Tibial artery (tissue), 4 donors: ENCODE data around the gene VAV1.

ENCODE experiments used
- DNase-seq, 2 donors: peaks; one replicate each; pipeline ENCODE4 v3.0.0-alpha.2; 2019
- H3K27ac ChIP-seq, 2 donors: fragments of 200-600 bp; sonication (generic) in 1 of 2; 1 replicate in 1 of 2; 2 replicates in 1 of 2; pipeline ENCODE4 v1.5.1; 2018 to 2019; ENCODE audit warnings: mild to moderate bottlenecking in 1 of 2
- H3K27me3 ChIP-seq, 2 donors: fragments of 200-600 bp; sonication (generic) in 1 of 2; one replicate each; pipeline versions ENCODE4 v1.5.1 to v1.6.0; 2016 to 2019
- H3K36me3 ChIP-seq, 3 donors: fragments of 200-600 bp; sonication (generic) in 2 of 3; one replicate each; pipeline ENCODE4 v1.5.1; 2016 to 2019; ENCODE audit warnings: mild to moderate bottlenecking in 2 of 3
- H3K4me1 ChIP-seq, 4 donors: fragments of 200-600 bp; sonication (generic) in 2 of 4; 1 replicate in 3 of 4; 2 replicates in 1 of 4; pipeline ENCODE4 v1.5.1; 2016 to 2019
- H3K4me3 ChIP-seq, 2 donors: fragments of 200-600 bp; sonication (generic) in 1 of 2; 1 replicate in 1 of 2; 2 replicates in 1 of 2; pipeline ENCODE4 v1.5.1; 2018 to 2019; ENCODE audit warnings: mild to moderate bottlenecking in 2 of 2
- H3K9me3 ChIP-seq, 3 donors: fragments of 200-600 bp; sonication (generic) in 1 of 3; one replicate each; pipeline ENCODE4 v1.5.1; 2016 to 2019
- intact Hi-C: fragments of 100-400 bp; cut with DNase I; formaldehyde crosslinking; loops from one replicate; pipeline ENCODE4 v1.15.0; 2023; ENCODE audit warnings: low total_unique reads
- TF ChIP-seq, protein P1 (sequence below), 2 experiments: fragments of 200-600 bp in 1 of 2; fragments of 450-650 bp in 1 of 2; IDR thresholded peaks; one replicate each; pipeline ENCODE4 v1.5.1; 2017 to 2019; ENCODE audit warnings: antibody characterized with exemption in 2 of 2, mild to moderate bottlenecking in 1 of 2, moderate library complexity in 1 of 2

VAV1 gene

GRCh38 chr19:6736169-6736916 lies 36.2 kb upstream of the VAV1 start:
- Histone ChIP-seq H3K27me3 (no peaks in the 10 kb centered on the region), H3K36me3 (peaks cover 14 to 32% (median 25%) of the 10 kb centered on the region in 3 donors), H3K27ac (peak overlapping the region; percentile 90 to 97), H3K4me1 (peaks cover 0 to 35% (median 25%) of the 10 kb centered on the region in 4 donors), H3K9me3 (no peaks in the 10 kb centered on the region), H3K4me3 (peak overlapping the region; percentile 78 to 95)
- peak; percentile 82 to 89 for DNase-seq
- intact Hi-C loops, result loop anchor here (10.0 kb wide), 2 partner anchors 128 to 362 kb away; partner anchors contain the start of genes ALKBH7 and PSPN
- TF ChIP-seq, protein P1, sequence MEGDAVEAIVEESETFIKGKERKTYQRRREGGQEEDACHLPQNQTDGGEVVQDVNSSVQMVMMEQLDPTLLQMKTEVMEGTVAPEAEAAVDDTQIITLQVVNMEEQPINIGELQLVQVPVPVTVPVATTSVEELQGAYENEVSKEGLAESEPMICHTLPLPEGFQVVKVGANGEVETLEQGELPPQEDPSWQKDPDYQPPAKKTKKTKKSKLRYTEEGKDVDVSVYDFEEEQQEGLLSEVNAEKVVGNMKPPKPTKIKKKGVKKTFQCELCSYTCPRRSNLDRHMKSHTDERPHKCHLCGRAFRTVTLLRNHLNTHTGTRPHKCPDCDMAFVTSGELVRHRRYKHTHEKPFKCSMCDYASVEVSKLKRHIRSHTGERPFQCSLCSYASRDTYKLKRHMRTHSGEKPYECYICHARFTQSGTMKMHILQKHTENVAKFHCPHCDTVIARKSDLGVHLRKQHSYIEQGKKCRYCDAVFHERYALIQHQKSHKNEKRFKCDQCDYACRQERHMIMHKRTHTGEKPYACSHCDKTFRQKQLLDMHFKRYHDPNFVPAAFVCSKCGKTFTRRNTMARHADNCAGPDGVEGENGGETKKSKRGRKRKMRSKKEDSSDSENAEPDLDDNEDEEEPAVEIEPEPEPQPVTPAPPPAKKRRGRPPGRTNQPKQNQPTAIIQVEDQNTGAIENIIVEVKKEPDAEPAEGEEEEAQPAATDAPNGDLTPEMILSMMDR (IDR thresholded peaks at IDR 0.05), result peak; percentile 50 to 59

DNA sequence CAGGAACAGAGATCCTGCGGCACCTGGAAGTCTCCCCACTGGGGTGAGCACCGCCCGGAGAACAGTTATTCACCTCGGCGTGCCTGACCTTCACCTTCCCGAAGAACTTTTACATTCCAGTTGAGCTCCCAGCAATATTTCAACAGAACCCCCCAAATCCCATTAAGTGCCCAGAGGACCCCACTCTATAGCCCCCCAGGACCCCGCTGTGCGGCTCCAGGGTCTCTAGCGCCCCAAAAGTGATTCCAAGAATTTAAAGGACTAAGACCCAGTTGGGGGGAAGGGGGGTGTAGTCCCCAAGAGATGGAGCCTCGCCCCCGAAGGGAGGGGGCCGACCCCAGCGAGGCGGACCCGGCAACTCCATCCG lies 35.6 kb upstream of the VAV1 start:
- peaks cover 11 to 27% (median 19%) of the 10 kb centered on the region in 3 donors for H3K36me3 ChIP-seq
- intact Hi-C loops, result loop anchor here (10.0 kb wide), 2 partner anchors 128 to 362 kb away; partner anchors contain the start of genes ALKBH7 and PSPN
- peak overlapping the region; percentile 78 to 95 for H3K4me3 ChIP-seq
- H3K4me1 ChIP-seq, result peaks cover 0 to 40% (median 31%) of the 10 kb centered on the region in 4 donors
- H3K9me3 ChIP-seq, result no peaks in the 10 kb centered on the region
- peak overlapping the region; percentile 90 to 97 for H3K27ac ChIP-seq
- TF ChIP-seq, protein P1 (IDR thresholded peaks at IDR 0.05), result no peak
- no peak for DNase-seq
- no peaks in the 10 kb centered on the region for H3K27me3 ChIP-seq

GRCh38 chr19:6737284-6737872 lies 35.1 kb upstream of the VAV1 start, which contains the start of gene GPR108:
TSS of gene GPR108 (minus strand) at chr19:6737580. CDS start at chr19:6737576, 4 bp downstream.
- H3K4me1 ChIP-seq, result peaks cover 0 to 45% (median 36%) of the 10 kb centered on the region in 4 donors
- peak within 1 kb of the TSS; percentile 78 to 95 for H3K4me3 ChIP-seq
- intact Hi-C loops, result loop anchor here (10.0 kb wide), 2 partner anchors 127 to 363 kb away; partner anchors contain the start of genes ALKBH7 and PSPN
- H3K27me3 ChIP-seq, result no peaks in the 10 kb centered on the region
- DNase-seq, result peak; percentile 100
- H3K9me3 ChIP-seq, result no peaks in the 10 kb centered on the region
- TF ChIP-seq, protein P1 (IDR thresholded peaks at IDR 0.05), result no peak
- peak within 1 kb of the TSS; percentile 93 to 97 for H3K27ac ChIP-seq
- H3K36me3 ChIP-seq, result peaks cover 6 to 27% (median 15%) of the 10 kb centered on the region in 3 donors

- DNase-seq, result peak; percentile 92 to 99
- Histone ChIP-seq H3K36me3 (peaks cover 4 to 27% (median 11%) of the 10 kb centered on the region in 3 donors), H3K27ac (peak overlapping the region; percentile 93), H3K9me3 (no peaks in the 10 kb centered on the region), H3K4me3 (peak overlapping the region; percentile 80 to 96), H3K4me1 (peaks cover 0 to 52% (median 42%) of the 10 kb centered on the region in 4 donors), H3K27me3 (no peaks in the 10 kb centered on the region)
- TF ChIP-seq, protein P1 (IDR thresholded peaks at IDR 0.05), result peak; percentile 66
- intact Hi-C loops, result loop anchor here (10.0 kb wide), 2 partner anchors 127 to 363 kb away; partner anchors contain the start of genes ALKBH7 and PSPN
Observed at GRCh38 chr19:6737873-6738786, 34.4 kb upstream of the VAV1 start.
